Gastroesophageal sphincter (tissue), 3 donors: ENCODE measurements around the gene TBC1D3I.

Experiments
- POLR2A ChIP-seq, 2 donors: fragments of 450-650 bp; IDR thresholded peaks; one replicate each; pipeline ENCODE4 v1.6.1; 2017; ENCODE audit warnings: antibody characterized with exemption in 2 of 2, mild to moderate bottlenecking in 2 of 2, moderate library complexity in 1 of 2
- TF ChIP-seq, protein P1 (sequence below), 4 experiments: fragments of 200-600 bp in 2 of 4; fragments of 450-650 bp in 2 of 4; sonication (generic) in 1 of 4; IDR thresholded peaks; one replicate each; pipeline ENCODE4 v1.5.1; 2017 to 2019; ENCODE audit warnings: antibody characterized with exemption in 4 of 4, mild to moderate bottlenecking in 2 of 4, moderate library complexity in 2 of 4

DNA sequence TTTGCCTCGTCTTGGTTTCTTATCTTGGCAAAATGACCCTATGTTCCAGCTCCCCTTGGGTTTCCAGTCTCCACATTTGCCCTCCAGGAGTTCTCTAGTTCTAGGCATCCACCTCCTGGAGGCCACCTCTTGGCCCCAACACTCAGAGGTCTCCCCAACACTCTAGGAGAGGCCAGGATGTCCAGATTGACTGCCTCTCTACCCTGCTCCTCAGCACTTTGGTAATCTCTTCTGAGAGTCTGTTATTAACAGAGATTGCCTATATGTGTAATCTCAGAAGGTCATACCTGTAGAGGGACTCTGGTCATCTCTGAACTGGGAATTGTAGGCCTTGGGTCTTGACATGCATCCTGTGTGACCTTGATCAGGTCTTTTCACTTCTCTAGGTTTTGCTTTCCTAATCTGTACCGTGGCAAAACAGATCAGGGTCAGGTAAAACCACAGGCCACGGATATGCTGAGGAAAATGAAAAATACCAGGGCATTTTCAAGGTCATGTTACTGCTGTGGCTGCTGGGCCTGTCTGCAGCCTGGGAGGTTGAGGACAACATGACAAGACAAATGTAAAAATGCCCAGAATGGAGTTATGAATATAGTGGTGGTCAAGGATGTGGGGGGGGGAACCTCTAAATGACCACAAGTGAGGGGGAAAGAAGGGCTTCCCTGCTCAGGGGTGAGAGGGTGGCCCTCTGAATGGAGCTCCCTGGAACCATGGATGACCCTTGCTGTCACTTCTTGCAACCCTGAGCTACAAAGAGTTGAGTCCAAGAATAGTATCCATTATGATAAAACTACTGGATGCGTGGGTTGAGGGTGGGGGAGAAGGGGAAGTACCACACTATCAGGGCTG lies 58.5 kb downstream of the TBC1D3I start:
- no peak for TF ChIP-seq POLR2A (IDR thresholded peaks at IDR 0.05)
- TF ChIP-seq, protein P1, sequence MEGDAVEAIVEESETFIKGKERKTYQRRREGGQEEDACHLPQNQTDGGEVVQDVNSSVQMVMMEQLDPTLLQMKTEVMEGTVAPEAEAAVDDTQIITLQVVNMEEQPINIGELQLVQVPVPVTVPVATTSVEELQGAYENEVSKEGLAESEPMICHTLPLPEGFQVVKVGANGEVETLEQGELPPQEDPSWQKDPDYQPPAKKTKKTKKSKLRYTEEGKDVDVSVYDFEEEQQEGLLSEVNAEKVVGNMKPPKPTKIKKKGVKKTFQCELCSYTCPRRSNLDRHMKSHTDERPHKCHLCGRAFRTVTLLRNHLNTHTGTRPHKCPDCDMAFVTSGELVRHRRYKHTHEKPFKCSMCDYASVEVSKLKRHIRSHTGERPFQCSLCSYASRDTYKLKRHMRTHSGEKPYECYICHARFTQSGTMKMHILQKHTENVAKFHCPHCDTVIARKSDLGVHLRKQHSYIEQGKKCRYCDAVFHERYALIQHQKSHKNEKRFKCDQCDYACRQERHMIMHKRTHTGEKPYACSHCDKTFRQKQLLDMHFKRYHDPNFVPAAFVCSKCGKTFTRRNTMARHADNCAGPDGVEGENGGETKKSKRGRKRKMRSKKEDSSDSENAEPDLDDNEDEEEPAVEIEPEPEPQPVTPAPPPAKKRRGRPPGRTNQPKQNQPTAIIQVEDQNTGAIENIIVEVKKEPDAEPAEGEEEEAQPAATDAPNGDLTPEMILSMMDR (IDR thresholded peaks at IDR 0.05) = no peak
